ENCODE data around the gene CELF1. TPM values are rescaled to one million over a fixed set of nuclear protein-coding genes. Genes with fewer than 3 reads are reported as not detected.
A peak's percentile ranks its signal among the peaks of the same experiment; 100 is the strongest.

The CELF1 gene
- total and polyA plus RNA-seq, 2 experiments from 2014 or later = 124 to 233 TPM

DNA sequence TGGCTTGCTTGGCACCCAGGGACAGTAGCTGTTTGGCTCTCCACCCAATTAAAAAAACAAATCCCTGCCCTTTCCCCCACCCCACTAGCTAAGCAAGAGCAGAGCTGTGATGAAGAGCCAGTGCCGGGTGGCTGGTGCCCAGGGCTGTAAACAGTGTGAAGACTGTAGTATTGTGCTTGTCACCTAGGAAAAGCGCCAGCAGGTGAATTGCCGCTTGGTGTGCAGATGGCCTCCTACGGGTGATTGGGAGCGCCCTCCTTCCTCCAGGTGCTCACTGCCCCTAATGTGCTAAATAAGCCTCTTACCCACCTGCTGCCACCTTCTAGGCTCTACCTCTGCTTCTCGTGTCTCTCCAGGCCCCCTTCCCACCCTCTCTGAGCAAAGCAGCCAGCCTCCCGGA is 85.6 kb downstream of the CELF1 start:
- ATAC-seq = peak; percentile 8

DNA sequence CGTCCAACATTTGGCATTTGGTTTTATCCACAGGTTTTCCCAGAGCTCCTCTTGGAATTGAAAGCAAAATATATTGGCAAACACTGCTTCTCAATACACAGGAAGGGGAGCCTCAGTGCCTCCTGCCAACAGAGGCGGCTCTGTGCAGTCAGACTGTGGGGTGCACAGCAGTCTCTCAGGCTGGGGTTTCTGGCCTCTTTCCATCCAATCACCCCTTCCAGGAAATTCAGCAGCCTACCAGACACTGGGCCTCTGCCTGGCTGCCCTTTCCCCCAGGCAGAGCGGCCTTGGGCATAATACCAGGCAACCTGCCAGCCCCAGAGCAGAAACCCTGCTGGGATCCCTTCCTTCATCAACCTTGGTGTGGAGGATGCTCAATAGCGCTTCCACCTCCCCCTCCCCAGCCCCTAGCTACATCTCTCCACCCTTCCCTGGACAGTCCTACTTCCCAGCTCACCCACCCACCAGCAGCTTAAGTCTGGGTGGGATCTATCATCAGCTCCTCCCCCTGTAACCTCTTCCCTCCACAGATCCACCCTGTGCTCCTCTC is 86.2 kb downstream of the CELF1 start:
- H3K79me2 ChIP-seq (replicated peaks; ENCODE audit: insufficient read depth) = peaks cover 66% of the 10 kb centered on the region
- H3K27ac ChIP-seq (ENCODE audit: low read depth) = peak overlapping the region; percentile 80
- ATAC-seq = peak; percentile 21
- TF ChIP-seq CTCF (conservative IDR thresholded peaks at IDR 0.05; ENCODE audit: low read depth in 2 of 2) (no peak), EZH2phosphoT487 (IDR thresholded peaks at IDR 0.05; ENCODE audit: unreplicated experiment) (no peak)

More for the DNA sequence above, 85.6 kb downstream of the CELF1 start:
- Histone ChIP-seq H3K4me3 (no peak overlapping the region), H3K27ac (ENCODE audit: low read depth) (peak overlapping the region; percentile 80; the same call in 1 of the 2 replicates), H3K4me2 (0 out of 2 replicates have a peak overlapping the region, but pooled peaks have one; percentile 14), H3K36me3 (ENCODE audit: insufficient read depth) (peaks cover 38% of the 10 kb centered on the region), H3K4me1 (ENCODE audit: insufficient read depth) (peaks cover 37% of the 10 kb centered on the region), H4K20me1 (replicated peaks; ENCODE audit: insufficient read depth) (peaks cover 51% of the 10 kb centered on the region), H3K27me3 (ENCODE audit: insufficient read depth) (no peaks in the 10 kb centered on the region), H3F3A (replicated peaks; ENCODE audit: low read depth) (peaks cover 15% of the 10 kb centered on the region; the same call in 1 of the 2 replicates), H3K79me2 (replicated peaks; ENCODE audit: insufficient read depth) (peaks cover 67% of the 10 kb centered on the region), H3K9me2 (ENCODE audit: insufficient read depth) (no peaks in the 10 kb centered on the region), H2AFZ (no peak overlapping the region)
- H3K27ac Mint-ChIP-seq = peak overlapping the region; percentile 89
- H3K4me3 Mint-ChIP-seq = peak overlapping the region; percentile 7; the same call in 1 of the 3 replicates
- TF ChIP-seq ETS1 (IDR thresholded peaks at IDR 0.05) (no peak), EZH2phosphoT487 (IDR thresholded peaks at IDR 0.05; ENCODE audit: unreplicated experiment) (no peak), NANOG (IDR thresholded peaks at IDR 0.05; ENCODE audit: borderline replicate concordance) (no peak), POLR2AphosphoS5 (IDR thresholded peaks at IDR 0.05; ENCODE audit: low read depth) (no peak), CTCF (conservative IDR thresholded peaks at IDR 0.05; ENCODE audit: low read depth in 2 of 2) (no peak), JUNB (IDR thresholded peaks at IDR 0.05; ENCODE audit: unreplicated experiment) (no peak), ZNF331 (CRISPR knock-in tag; IDR thresholded peaks at IDR 0.05; ENCODE audit: low read depth) (no peak)
- peaks cover 53% of the 10 kb centered on the region for H3K4me1 Mint-ChIP-seq
- no peak for DNase-seq (ENCODE audit: low spot score)
- H3K9me3 Mint-ChIP-seq = no peaks in the 10 kb centered on the region
- H3K36me3 Mint-ChIP-seq (ENCODE audit: low read depth) = peaks cover 51% of the 10 kb centered on the region
- H3K27me3 Mint-ChIP-seq (ENCODE audit: insufficient read depth, low read depth, poor library complexity) = peaks cover 16% of the 10 kb centered on the region

More for the DNA sequence above, 86.2 kb downstream of the CELF1 start:
- peak; percentile 41 for DNase-seq (ENCODE audit: low spot score)
- peaks cover 19% of the 10 kb centered on the region; the same call in 1 of the 2 replicates for H3F3A ChIP-seq (replicated peaks; ENCODE audit: low read depth)
- H3K4me3 ChIP-seq = no peak overlapping the region
- no peaks in the 10 kb centered on the region for H3K9me3 Mint-ChIP-seq
- peaks cover 51% of the 10 kb centered on the region for H4K20me1 ChIP-seq (replicated peaks; ENCODE audit: insufficient read depth)
- H3K27me3 ChIP-seq (ENCODE audit: insufficient read depth) = no peaks in the 10 kb centered on the region
- 0 out of 2 replicates have a peak overlapping the region, but pooled peaks have one; percentile 14 for H3K4me2 ChIP-seq
- peaks cover 45% of the 10 kb centered on the region for H3K36me3 Mint-ChIP-seq (ENCODE audit: low read depth)
- H3K9me2 ChIP-seq (ENCODE audit: insufficient read depth) = no peaks in the 10 kb centered on the region
- peaks cover 16% of the 10 kb centered on the region for H3K27me3 Mint-ChIP-seq (ENCODE audit: insufficient read depth, low read depth, poor library complexity)
- H3K4me1 Mint-ChIP-seq = peaks cover 56% of the 10 kb centered on the region
- H3K4me3 Mint-ChIP-seq = no peak overlapping the region
- peaks cover 43% of the 10 kb centered on the region for H3K4me1 ChIP-seq (ENCODE audit: insufficient read depth)
- H2AFZ ChIP-seq = no peak overlapping the region
- H3K27ac Mint-ChIP-seq = peak overlapping the region; percentile 89
- peaks cover 32% of the 10 kb centered on the region for H3K36me3 ChIP-seq (ENCODE audit: insufficient read depth)

All from GM23338 (cell line).